Omental fat pad (tissue), 4 donors: ENCODE results near the gene MCOLN3. TPM values are rescaled to one million over a fixed set of nuclear protein-coding genes. Genes with fewer than 3 reads are reported as not detected.

Experiments
- ATAC-seq: fragments of 150-250 bp; one replicate; pipeline ENCODE4 v1.9.1; 2016; ENCODE audit warnings: mild to moderate bottlenecking, moderate library complexity; ENCODE audit not compliant: low FRiP score
- DNase-seq: peaks from one replicate; pipeline ENCODE4 v3.0.0-alpha.2; 2019; ENCODE audit warnings: low spot score
- CTCF ChIP-seq, 3 donors: fragments of 450-650 bp; IDR thresholded peaks; one replicate each; pipeline ENCODE4 v1.5.1; 2016 to 2017; ENCODE audit warnings: antibody characterized with exemption in 3 of 3, mild to moderate bottlenecking in 3 of 3, moderate library complexity in 2 of 3
- total RNA-seq, 4 donors: library from RNA; depleted of rRNA; stranded (reverse); fragments of >200 nt; gene quantifications; one replicate each; pipeline ENCODE4 v1.1.0, GENCODE V29; 2016

Gene MCOLN3
- total RNA-seq, 4 donors from 2014 or later = 4.9 to 29.2 (median 6.5) TPM

GRCh38 chr1:85062425-85063026 is 14.2 kb upstream of the MCOLN3 start:
- DNase-seq = no peak
- TF ChIP-seq CTCF (IDR thresholded peaks at IDR 0.05) = no peak
- peak; percentile 2 for ATAC-seq

GRCh38 chr1:85061711-85062424 is 13.6 kb upstream of the MCOLN3 start:
- ATAC-seq (peak; percentile 99), DNase-seq (peak; percentile 85)
- no peak for TF ChIP-seq CTCF (IDR thresholded peaks at IDR 0.05)

- DNase-seq (no peak), ATAC-seq (no peak)
- TF ChIP-seq CTCF (IDR thresholded peaks at IDR 0.05) = no peak
Observed at GRCh38 chr1:85060038-85060437, 11.7 kb upstream of the MCOLN3 start.

- DNase-seq = no peak
- no peak for ATAC-seq
- TF ChIP-seq CTCF (IDR thresholded peaks at IDR 0.05) = no peak
Observed at GRCh38 chr1:85059563-85059962, 11.3 kb upstream of the MCOLN3 start.

GRCh38 chr1:85058786-85059185 is 10.5 kb upstream of the MCOLN3 start:
- ATAC-seq = no peak
- TF ChIP-seq CTCF (IDR thresholded peaks at IDR 0.05) = no peak
- DNase-seq = no peak

GRCh38 chr1:85058311-85058710 is 10.0 kb upstream of the MCOLN3 start:
- ATAC-seq = no peak
- TF ChIP-seq CTCF (IDR thresholded peaks at IDR 0.05) = no peak
- no peak for DNase-seq

GRCh38 chr1:85054664-85055063 is 6.4 kb upstream of the MCOLN3 start:
- no peak for ATAC-seq
- TF ChIP-seq CTCF (IDR thresholded peaks at IDR 0.05) = no peak

More at GRCh38 chr1:85054664-85055063, 6.4 kb upstream of the MCOLN3 start:
- DNase-seq = no peak
